Measurements from ENCODE around the gene TBCCD1.

DNA sequence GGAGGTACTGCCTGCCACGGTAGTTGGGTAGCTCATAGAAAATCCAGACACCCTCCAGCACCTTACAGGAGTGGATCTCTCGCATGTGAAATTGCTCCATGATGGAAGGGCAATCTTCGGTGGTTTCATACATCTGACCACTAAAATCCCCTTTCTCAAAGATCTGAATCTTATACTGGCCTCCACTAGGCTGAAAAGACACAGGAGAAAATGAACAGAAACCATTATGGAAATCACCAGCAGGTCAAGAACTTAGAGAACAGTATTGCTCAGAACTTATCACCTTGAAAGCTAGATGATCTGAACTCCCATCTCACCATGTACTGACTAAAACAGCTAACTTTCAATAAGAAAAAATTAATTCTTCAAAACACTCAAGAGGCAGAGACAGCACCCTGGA, 28.4 kb downstream of the TBCCD1 start:
- no peak for TF ChIP-seq SMC3 (conservative IDR thresholded peaks at IDR 0.05; ENCODE audit: poor library complexity)
- TF ChIP-seq, protein P1, sequence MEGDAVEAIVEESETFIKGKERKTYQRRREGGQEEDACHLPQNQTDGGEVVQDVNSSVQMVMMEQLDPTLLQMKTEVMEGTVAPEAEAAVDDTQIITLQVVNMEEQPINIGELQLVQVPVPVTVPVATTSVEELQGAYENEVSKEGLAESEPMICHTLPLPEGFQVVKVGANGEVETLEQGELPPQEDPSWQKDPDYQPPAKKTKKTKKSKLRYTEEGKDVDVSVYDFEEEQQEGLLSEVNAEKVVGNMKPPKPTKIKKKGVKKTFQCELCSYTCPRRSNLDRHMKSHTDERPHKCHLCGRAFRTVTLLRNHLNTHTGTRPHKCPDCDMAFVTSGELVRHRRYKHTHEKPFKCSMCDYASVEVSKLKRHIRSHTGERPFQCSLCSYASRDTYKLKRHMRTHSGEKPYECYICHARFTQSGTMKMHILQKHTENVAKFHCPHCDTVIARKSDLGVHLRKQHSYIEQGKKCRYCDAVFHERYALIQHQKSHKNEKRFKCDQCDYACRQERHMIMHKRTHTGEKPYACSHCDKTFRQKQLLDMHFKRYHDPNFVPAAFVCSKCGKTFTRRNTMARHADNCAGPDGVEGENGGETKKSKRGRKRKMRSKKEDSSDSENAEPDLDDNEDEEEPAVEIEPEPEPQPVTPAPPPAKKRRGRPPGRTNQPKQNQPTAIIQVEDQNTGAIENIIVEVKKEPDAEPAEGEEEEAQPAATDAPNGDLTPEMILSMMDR (IDR thresholded peaks at IDR 0.05; ENCODE audit: poor library complexity, severe bottlenecking): no peak
- TF ChIP-seq POLR2AphosphoS5 (IDR thresholded peaks at IDR 0.05): no peak
- TF ChIP-seq EZH2 (IDR thresholded peaks at IDR 0.05; ENCODE audit: borderline replicate concordance, insufficient read depth, low read length, poor library complexity, severe bottlenecking): no peak
- no peak for TF ChIP-seq TAF1 (IDR thresholded peaks at IDR 0.05; ENCODE audit: low read depth)

Measured in neural cell (in vitro differentiated cells).